Loucy (cell line): ENCODE data around the gene MED13L.

ENCODE experiments used
- EZH2phosphoT487 ChIP-seq: fragments of 200-600 bp; IDR thresholded peaks from 2 replicates; pipeline ENCODE4 v1.6.1; 2018; ENCODE audit warnings: antibody characterized with exemption, mild to moderate bottlenecking, moderate library complexity, borderline replicate concordance
- TF ChIP-seq, protein P1 (sequence below): fragments of 200-600 bp; sonication (generic); conservative IDR thresholded peaks from 2 replicates; pipeline ENCODE4 v1.5.1; 2014; ENCODE audit warnings: mild to moderate bottlenecking, antibody characterized with exemption, low read length

DNA sequence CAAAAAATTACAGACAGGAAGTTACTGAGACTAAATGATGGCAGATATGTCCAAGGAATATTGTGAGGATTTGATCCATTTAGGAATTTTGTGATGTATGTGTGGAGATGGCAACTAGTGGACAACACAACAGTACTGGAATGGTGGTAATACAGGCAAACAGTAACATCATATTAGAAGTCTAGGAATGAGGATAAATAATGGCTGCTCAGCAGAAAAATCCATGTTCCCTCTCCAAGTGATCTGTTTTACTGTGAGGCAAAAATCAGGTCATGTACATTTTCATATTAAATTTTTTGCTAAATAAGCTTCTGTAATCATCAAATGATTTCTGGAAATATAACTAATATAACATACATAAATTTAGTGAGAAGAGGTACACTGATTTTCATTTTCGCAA is 108.4 kb downstream of the MED13L start:
- TF ChIP-seq, protein P1, sequence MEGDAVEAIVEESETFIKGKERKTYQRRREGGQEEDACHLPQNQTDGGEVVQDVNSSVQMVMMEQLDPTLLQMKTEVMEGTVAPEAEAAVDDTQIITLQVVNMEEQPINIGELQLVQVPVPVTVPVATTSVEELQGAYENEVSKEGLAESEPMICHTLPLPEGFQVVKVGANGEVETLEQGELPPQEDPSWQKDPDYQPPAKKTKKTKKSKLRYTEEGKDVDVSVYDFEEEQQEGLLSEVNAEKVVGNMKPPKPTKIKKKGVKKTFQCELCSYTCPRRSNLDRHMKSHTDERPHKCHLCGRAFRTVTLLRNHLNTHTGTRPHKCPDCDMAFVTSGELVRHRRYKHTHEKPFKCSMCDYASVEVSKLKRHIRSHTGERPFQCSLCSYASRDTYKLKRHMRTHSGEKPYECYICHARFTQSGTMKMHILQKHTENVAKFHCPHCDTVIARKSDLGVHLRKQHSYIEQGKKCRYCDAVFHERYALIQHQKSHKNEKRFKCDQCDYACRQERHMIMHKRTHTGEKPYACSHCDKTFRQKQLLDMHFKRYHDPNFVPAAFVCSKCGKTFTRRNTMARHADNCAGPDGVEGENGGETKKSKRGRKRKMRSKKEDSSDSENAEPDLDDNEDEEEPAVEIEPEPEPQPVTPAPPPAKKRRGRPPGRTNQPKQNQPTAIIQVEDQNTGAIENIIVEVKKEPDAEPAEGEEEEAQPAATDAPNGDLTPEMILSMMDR, result no peak
- TF ChIP-seq EZH2phosphoT487, result no peak
